HG03159 (cell line): ENCODE results near the gene B3GALT5.

ENCODE experiments used
- ATAC-seq: cut with Tn5 transposase; IDR thresholded peaks from one replicate; pipeline ENCODE4 v1.9.1; 2021; ENCODE audit warnings: mild to moderate bottlenecking, moderate library complexity; ENCODE audit not compliant: unreplicated experiment

Gene B3GALT5

DNA sequence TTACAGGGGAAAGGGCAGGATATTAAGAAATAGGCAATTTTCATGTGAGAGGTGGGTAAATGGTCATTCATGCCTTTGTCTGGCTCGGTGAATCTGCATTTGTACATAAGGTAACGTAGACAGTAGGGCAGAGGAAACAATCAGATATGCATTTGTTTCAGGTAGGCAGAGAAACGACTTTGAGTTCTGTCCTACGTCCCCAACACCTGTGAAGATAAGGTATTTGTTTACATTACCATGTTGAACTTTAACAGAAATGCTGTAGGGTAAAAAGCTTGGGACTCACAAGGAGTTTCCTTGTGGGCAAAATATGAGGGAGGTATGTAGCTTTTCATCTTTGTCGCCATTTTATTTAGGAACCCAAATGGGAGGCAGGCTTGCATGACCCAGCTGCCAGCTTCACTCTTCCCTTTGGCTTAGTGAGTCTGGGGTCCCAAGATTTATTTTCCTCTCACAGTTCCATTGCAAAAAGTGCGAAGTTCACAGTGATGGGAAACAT lies 31.4 kb downstream of the B3GALT5 start:
- ATAC-seq = no peak

DNA sequence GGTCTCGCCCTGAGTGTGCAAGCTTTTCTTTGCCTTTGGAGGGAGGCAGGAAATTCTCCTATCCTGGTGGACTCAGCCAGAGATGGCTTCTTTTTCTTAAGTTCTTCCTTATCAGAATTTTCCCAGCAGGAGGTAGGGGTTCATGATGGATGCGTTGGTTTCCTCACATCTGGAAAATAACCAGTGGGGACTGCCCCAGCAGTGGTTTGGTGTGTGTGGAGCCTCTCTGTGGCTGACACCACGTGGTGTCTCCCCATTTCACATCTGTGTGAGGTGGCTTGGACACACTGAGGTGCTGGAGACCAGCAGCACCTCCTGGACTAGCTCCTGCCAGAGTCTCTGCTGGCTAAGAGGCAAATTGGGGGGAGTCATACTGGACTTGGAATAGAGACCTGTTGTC lies 32.6 kb downstream of the B3GALT5 start:
- no peak for ATAC-seq

DNA sequence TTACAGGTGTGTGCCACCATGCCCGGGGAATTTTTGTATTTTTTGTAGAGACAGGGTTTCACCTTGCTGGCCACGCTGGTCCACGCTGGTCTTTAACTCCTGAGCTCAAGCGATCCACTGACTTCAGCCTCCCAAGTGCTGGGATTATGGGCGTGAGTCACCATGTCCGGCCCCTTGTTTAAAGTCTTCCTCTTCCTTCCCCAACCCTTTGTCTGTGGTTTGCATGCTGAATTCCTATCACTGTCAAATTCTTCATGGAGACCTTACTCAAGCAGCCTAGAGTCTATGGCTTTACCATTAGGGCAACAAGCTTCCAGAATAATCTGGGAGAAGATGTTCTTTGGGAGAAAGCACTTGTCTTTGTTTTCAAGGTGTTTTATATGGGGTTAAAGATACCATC lies 34.7 kb downstream of the B3GALT5 start:
- no peak for ATAC-seq

DNA sequence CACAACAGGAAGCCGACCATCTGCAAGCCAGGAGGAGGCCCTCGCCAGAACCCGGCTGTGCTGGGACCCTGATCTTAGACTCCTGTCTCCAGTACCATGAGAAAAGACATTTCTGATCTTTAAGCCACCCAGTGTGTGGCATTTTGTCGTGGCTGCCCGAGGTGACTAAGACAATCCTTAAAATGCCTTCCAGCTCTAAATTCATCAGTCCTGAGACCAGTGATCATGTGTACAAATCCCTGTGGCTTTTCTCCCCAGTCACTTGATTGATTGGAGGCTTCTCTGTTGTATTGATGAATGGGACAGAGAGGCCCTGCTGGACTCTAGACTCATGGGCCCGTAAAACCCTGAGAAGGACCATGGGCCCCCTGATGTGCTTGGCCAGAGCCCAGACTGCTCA lies 36.1 kb downstream of the B3GALT5 start:
- ATAC-seq = no peak

DNA sequence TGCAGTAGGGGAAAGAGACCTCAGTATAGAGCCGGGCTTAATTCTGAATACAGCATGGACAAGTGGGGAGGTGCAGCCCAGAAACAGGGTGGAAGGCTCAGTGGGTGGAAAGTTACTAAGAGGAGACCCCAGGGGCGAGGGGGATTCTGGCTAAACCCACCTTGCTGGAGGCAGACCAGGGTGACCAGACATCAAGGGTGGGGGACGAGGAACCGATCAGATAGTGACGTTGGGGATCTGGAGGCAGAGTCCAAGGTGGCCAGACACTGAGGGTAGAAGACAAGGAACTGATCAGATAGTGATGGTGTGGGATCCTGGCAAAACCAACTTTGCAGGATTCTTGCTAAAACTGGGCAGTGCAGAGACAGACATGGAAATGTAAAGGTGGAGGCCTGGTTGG lies 36.8 kb downstream of the B3GALT5 start:
- ATAC-seq = no peak

DNA sequence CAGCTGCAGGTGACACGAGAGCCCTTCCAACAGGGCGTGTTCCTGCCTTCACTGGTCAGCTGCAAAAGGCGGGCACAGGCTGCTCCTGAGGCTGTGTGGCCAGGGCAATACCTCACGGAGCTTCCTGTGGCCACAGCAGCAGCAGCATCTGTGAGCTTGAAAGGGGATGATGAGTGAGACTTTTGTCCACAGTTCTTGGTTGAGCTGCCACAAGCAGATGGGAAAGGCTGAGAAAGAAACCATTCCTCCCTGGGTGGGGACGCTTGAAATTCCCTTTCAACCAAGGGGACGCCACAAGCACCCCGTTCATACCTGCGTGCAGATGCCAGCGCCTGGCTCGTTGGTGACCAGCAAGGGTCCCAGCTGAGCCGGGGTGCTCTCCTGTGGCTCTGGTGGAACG lies 37.6 kb downstream of the B3GALT5 start:
- ATAC-seq = no peak

DNA sequence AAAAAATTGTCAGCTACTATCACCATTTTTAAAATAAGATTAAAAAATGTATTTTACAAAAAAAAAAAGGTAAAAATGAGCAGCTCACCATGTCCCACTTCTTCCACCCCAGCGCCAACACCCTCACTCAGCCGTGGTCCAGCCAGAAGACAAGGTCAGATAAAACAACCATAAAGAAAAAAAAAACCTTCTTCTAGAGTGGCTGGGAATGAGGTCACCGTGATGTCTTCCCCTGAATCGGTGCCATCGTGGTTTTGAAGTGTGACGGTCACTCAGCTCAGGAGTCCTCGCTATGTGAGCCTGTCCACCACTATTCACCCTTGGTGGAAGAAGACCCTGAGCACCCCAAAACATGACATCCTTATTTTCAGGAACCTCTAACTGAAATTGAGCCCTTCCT lies 38.1 kb downstream of the B3GALT5 start:
- ATAC-seq = no peak

DNA sequence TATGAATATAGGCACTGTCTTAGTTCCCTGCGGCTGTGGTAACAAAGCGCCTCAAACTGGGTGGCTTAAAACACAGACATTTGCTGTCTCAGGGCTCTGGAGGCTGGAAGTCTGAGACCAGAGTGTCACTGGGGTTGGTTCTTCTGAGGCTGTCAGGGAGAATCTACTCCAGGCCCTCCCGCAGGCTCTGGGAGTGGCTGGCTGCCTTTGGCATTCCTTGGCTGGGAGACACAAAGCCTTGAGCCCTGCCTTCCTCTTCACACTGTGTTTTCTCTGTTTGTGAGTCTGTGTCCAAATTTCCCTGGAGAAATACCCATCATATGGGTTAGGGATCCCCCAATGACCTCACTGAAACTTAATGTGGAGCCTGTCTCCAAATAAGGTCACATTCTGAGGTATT lies 38.5 kb downstream of the B3GALT5 start:
- no peak for ATAC-seq

DNA sequence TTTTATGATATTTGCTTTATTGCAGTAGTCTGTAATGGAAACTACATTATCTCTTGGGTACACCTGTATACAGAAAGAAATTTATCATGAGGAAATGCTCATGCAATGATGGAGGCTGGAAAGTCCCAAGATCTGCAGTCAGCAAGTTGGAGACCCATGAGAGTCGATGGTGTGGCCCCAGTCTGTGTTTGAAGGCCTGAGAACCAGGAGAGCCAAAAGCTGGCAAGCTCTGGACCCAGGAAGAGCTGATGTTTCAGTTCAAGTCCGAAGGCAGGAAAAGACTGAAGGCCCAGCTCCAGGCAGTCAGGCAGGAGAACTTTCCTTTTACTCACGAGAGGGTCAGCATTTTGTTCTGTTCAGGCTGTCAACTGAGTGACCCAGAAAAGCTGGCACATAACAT lies 42.2 kb downstream of the B3GALT5 start:
- ATAC-seq = no peak

DNA sequence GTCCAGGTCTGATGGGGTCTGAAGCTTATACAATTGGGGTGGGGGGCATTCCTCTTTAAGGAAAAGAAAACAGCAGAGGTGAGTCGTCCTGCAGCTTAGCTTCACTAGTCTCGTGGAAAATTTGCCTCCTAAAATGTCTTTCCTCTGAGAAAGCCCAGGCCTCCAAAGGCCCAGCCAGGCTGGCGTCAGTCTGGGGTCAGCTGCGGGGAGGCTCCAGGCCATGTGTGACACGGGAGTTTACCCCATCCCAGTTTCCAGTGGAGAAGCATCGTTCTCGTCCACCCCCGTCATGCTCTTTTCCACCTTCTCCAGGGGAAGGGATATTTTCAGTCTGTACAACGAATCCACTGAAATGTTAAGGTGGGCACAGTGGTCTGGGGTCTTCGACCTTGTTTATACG lies 42.8 kb downstream of the B3GALT5 start:
- ATAC-seq = no peak

DNA sequence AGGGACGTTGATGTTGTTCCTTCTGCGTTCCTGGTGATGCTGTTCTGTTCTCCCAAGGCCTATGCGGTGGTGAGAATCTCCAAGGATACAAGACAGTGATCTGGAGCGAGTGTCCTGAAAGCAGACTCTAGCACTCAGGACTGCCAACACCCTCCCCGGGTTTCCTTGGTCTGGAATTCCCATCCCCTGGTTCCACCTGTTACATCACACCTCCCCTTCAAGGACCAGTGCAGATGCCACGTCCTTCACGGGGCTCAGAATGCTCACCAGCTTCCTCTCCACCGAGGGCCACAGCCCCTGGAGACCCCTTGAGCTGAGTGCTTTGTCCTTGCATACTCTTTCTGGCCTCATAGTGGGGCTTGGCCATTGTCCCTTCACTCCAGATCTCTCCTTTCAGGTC lies 43.5 kb downstream of the B3GALT5 start:
- no peak for ATAC-seq

DNA sequence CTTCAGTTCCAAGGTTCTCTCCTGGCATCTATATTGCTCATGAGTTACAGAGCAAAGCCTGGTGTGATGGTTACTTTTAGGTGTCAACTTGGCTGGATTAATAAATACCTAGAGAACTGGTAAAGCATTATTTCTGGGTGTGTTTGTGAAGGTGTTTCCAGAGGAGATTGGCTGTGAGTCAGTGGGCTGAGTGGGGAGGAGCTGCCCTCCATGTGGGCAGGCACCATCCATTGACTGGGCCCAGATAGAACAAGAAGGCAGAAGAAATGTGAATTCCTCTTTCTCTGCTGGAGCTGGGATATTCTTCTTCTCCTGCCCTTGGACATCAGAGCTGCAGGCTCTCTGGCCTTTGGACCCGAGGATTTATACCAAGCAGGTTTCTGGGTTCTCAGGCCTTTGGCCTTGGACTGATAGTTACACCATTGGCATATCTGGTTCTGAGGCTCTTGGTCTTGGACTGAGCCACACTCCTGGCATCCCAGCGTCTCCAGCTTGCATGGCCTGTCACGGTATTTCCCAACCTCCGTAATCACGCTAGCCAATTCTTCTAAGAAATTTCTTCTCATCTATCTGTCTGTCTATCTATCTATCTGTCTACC lies 44.5 kb downstream of the B3GALT5 start:
- ATAC-seq = no peak

DNA sequence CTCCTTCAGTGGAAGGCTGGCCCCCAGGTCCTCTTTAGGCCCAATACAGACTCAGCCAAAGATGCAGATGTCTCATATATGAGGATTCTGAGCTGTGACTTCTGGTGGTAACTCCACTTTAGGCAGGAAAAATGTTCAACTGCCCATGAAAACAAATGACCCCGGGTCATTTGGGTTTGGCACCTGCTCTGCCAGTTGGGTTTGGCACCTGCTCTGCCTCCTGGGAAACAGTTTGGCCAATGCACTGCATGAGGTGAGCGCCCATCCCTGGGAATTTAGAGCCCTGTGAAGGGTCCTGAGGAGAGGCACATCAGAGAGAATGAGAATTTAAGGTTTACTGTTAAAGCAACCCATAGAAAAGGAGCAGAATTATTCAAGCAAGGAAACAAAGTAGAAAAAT lies 45.3 kb downstream of the B3GALT5 start:
- ATAC-seq = no peak

DNA sequence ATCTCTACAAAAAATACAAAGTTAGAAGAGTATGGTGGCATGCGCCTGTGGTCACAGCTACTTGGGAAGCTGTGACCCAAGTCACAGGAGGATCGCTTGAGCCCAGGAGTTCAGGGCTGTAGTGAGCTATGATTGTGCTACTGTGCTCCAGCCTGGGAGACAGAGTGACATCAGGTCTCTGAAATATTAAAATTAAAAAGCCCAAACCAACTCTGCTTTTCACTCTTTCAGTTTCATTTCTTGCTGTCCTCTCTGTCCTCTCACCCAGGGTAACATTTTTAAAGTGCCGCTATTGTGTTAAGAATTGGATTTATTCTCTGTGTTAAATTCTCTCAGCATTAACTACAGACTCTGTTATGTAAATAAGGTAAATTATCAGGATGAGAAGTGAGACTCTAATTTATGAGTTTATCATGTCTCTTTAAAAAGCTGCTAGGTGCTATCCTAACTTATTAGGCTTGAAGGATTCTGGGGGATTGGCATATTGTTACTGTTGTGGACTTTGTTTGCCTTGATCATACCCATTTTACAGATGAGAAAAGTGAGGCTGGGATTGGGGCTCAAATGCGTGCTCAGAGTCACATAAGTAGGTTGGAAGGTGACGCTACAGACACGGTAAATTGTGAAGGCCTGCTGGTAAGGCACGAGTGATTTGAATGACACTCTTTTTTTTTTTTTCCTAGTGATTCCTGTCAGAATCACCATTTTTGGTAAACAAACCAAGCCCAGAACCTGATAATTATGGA lies 46.5 kb downstream of the B3GALT5 start:
- ATAC-seq = no peak

DNA sequence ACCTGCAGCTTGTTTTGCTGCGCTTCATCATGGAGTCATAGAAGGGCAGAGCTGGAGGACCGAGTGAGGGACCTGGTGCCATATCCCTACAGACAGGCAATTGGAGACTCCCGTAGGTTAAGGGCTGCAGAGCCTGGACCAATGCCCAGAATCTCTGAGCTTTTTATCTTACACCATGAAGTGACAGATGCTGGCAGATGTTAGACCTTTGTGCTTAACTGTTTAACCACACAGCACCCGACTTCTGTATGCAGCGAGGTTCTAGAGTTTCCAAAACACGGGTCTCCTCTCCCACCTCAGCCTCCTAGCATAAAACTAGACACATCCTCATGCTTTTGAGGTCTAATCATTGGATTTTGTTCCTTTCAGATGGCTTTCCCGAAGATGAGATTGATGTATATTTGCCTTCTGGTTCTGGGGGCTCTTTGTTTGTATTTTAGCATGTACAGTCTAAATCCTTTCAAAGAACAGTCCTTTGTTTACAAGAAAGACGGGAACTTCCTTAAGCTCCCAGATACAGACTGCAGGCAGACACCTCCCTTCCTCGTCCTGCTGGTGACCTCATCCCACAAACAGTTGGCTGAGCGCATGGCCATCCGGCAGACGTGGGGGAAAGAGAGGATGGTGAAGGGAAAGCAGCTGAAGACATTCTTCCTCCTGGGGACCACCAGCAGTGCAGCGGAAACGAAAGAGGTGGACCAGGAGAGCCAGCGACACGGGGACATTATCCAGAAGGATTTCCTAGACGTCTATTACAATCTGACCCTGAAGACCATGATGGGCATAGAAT lies 47.6 kb downstream of the B3GALT5 start:
- ATAC-seq = no peak

DNA sequence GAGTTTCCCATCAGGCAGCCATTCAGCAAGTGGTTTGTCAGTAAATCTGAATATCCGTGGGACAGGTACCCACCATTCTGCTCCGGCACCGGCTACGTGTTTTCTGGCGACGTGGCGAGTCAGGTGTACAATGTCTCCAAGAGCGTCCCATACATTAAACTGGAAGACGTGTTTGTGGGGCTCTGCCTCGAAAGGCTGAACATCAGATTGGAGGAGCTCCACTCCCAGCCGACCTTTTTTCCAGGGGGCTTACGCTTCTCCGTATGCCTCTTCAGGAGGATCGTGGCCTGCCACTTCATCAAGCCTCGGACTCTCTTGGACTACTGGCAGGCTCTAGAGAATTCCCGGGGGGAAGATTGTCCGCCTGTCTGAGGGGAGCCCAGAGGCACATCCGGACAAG lies 48.4 kb downstream of the B3GALT5 start:
- no peak for ATAC-seq

DNA sequence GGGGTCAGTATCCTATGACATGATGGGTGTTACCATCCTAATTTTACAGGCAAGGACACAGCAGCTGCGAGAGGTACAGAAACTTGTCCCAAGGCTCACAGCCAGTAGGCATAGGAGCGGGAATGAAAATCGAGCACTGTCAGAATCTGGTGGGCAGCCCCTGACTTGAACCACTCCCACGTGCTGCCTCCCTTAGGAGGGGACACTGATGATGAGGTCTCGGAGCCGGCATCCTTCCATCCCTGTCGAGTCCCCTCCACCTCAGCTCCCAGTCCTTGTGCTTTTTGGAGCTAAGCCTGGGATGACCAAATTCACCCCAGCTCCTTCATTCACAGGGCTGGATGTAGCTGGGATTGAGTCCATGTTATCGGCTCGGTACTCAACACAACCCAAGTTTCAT lies 49.0 kb downstream of the B3GALT5 start:
- ATAC-seq = no peak

DNA sequence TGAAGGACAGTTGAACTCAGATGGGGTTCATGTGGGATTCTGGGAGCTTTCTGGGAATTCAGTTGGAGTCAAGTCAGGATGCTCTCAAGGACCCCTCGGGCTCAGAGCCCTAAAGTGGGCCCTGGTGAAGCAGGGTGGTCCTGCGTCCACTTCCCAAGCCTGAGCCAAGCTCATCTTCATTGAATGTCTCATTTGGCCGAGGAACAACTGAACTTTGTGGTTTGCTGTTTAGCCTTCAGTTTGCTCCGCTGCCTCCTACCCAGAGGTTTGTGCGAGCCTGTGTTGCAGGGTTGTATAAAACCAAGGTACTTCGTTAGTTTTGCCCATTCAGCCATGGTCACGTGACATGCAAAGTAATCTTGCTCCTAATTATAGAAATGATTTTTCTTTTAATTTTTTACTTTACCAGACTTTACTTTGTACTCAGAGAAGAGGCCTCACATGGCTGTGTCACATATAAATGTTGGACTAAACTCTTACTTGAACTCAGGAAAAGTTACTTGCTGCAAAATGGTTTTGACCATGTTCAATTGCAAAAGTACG lies 49.7 kb downstream of the B3GALT5 start:
- no peak for ATAC-seq

DNA sequence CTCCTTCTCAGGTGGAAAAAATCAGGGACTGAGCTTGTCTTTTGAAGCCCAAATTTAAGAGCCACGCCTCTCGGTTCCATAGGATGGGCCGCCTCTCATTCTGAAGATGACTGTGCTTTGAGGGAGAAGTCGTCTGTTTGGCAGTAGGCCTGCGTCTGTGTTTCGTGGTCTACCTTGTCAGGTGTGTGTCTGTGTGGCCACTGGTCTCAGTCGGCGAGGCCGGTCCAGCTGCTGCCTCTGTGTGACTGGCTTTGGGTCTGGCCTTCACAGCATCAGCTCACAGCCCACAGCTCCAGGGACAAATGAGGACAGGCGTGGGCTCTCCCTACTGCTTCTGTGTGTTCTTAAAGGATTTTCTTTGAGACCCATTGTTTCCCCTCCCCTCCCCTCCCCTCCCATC lies 50.3 kb downstream of the B3GALT5 start:
- ATAC-seq = no peak

DNA sequence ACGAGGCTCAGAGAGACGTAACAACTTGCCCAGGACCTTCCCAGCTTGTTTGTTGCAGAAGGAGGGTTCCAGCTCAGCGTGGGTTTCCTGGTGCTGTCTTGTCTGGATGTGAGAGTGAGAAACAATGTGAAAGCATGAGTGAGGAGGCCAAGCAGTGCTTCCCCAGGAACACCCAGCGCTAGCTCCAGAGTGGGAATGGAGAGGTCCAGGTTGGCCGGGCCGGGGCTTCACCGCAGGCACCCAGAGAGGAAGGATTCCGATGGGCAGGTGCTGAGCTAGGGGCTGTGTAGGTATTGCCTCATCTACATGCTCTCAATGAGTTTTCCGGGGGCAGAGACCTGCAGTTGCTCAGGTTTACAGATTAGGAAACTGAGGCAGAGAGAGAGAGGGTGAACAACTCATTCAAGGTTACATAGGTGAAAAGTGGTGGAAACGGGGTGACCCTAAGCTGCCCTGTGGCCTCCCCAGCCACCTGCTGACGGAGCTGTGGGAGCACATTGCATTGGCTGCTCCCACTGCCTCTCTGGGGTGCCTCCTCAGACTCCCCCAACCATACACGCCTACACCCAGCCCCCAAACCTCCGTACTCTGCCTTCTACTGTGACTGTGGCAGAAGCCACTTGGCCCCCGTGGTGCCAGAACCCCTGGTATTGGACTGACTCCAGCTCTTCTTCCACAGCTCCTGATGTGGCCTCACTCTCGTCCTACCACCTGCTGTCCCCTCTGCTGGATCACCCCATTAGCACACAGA lies 51.2 kb downstream of the B3GALT5 start:
- ATAC-seq = no peak

DNA sequence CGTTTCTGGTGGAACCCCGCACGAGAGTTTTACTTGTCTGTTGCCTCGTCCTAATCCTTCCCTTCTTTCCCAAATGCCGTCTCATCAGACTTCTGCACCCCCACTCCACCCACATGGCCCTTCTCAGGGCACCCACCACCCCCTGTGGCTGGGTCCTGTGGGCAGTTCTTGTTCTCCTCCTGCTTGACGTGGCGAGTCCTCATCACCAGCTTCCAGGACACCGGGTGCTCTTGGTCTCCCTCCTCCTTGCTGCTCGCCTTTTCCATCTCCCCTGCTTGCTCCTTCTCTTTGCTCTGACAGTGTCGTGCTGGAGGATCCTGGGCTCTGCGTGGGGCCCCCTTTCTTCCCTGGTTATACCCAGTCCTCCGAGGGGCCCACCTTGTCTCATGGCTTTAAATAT lies 51.8 kb downstream of the B3GALT5 start:
- no peak for ATAC-seq
